Testis (tissue), 2 donors: Measurements from ENCODE around the gene WBP2NL.
"Not testable (repeated sequence)": the region's sequence is repeated elsewhere in the genome, so short reads cannot be mapped to it uniquely, and the experiment has no call there.

Experiments used
- POLR2A ChIP-seq: fragments of 450-650 bp; IDR thresholded peaks from one replicate; pipeline ENCODE4 v1.6.1; 2017; ENCODE audit warnings: antibody characterized with exemption, mild to moderate bottlenecking, moderate library complexity
- TF ChIP-seq, protein P1 (sequence below), 3 experiments: fragments of 450-650 bp in 2 of 3; fragments of 200-600 bp in 1 of 3; sonication (generic) in 1 of 3; IDR thresholded peaks; one replicate each; pipeline ENCODE4 v1.5.1; 2016 to 2019; ENCODE audit warnings: antibody characterized with exemption in 3 of 3, mild to moderate bottlenecking in 2 of 3, moderate library complexity in 1 of 3

DNA sequence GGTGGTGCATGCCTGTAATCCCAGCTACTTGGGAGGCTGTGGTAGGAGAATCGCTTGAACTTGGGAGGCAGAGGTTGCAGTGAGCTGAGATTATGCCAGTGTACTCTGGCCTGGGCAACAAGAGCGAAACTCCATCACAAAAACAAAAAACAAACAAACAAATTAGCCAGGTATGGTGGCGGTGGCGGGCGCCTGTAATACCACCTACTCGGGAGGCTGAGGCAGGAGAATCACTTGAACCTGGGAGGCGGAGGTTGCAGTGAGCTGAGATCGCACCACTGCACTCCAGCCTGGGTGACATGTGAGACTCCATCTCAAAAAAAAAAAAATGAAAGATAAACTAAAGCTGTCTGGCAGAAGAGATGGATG lies 49.7 kb upstream of the WBP2NL start:
- TF ChIP-seq, protein P1, sequence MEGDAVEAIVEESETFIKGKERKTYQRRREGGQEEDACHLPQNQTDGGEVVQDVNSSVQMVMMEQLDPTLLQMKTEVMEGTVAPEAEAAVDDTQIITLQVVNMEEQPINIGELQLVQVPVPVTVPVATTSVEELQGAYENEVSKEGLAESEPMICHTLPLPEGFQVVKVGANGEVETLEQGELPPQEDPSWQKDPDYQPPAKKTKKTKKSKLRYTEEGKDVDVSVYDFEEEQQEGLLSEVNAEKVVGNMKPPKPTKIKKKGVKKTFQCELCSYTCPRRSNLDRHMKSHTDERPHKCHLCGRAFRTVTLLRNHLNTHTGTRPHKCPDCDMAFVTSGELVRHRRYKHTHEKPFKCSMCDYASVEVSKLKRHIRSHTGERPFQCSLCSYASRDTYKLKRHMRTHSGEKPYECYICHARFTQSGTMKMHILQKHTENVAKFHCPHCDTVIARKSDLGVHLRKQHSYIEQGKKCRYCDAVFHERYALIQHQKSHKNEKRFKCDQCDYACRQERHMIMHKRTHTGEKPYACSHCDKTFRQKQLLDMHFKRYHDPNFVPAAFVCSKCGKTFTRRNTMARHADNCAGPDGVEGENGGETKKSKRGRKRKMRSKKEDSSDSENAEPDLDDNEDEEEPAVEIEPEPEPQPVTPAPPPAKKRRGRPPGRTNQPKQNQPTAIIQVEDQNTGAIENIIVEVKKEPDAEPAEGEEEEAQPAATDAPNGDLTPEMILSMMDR (IDR thresholded peaks at IDR 0.05), result not testable (repeated sequence)
- not testable (repeated sequence) for TF ChIP-seq POLR2A
